Spleen (tissue), 7 donors: ENCODE measurements around the gene GRIK2.

Experiments
- CTCF ChIP-seq, 11 experiments: fragments of 200-600 bp in 7 of 11; fragments of 450-650 bp in 4 of 11; sonication (generic) in 4 of 11; IDR thresholded peaks in 8 of 11; conservative IDR thresholded peaks in 3 of 11; 1 replicate in 7 of 11; 2 replicates in 4 of 11; pipeline versions ENCODE4 v1.4.0 to v1.8.0; 2016 to 2021; ENCODE audit warnings: antibody characterized with exemption in 11 of 11, inconsistent platforms in 4 of 11, mild to moderate bottlenecking in 1 of 11
- POLR2A ChIP-seq, 3 donors: fragments of 450-650 bp; IDR thresholded peaks; one replicate each; pipeline ENCODE4 v1.5.1; 2017; ENCODE audit warnings: antibody characterized with exemption in 3 of 3, mild to moderate bottlenecking in 1 of 3
- POLR2AphosphoS5 ChIP-seq, 3 donors: sonication (generic); formaldehyde crosslinking; IDR thresholded peaks; one replicate each; pipeline ENCODE4 v1.5.1; 2017; ENCODE audit warnings: antibody characterized with exemption in 3 of 3
- donor health status: DM: no; HTN: no; CAD: no; lungs with moderate emphysema.
- donor health status: DM: no; HTN: no; CAD: no.
- donor health status: DM: no; HTN: no; CAD: no.

- no peak for TF ChIP-seq CTCF (IDR thresholded peaks at IDR 0.05 in 8 of 11, conservative IDR thresholded peaks at IDR 0.05 in 3 of 11)
- no peak for TF ChIP-seq POLR2A (IDR thresholded peaks at IDR 0.05)
- no peak for TF ChIP-seq POLR2AphosphoS5 (IDR thresholded peaks at IDR 0.05)
Observed at GRCh38 chr6:101830501-101831031, 437.1 kb downstream of the GRIK2 start.
